Measurements from ENCODE around the gene RSF1.

Gene RSF1

DNA sequence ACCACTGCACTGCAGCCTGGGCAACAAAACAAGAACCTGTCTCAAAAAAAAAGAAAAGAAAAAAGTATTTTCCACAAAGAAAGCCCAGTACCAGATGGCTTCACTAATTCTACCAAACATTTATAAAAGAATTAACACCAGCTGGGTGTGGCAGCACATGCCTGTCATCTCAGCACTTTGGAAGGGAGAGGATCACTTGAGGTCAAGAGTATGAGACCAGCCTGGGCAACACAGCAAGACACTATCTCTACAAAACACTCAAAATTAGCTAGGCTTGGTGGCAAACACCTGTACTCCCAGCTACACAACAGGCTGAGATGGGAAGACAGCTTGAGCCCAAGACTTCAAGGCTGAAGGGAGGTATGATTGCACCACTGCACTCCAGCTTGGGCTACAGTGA lies 20.1 kb downstream of the RSF1 start:
- no peak overlapping the region for H3K14ac ChIP-seq (ENCODE audit: low read length)
- H2BK5ac ChIP-seq (ENCODE audit: low read depth, low read length, poor library complexity): no peak overlapping the region
- no peak overlapping the region for H4K91ac ChIP-seq (ENCODE audit: low read depth, low read length)
- H3K4me3 ChIP-seq (ENCODE audit: low read depth, low read length): no peak overlapping the region
- no peaks in the 10 kb centered on the region for H3K36me3 ChIP-seq (ENCODE audit: control insufficient read depth in 1 of 2, insufficient read depth in 2 of 2, low read length in 2 of 2)
- H3K9me3 ChIP-seq (ENCODE audit: insufficient read depth, low read depth, low read length): no peaks in the 10 kb centered on the region
- H3K9ac ChIP-seq (ENCODE audit: low read length): no peak overlapping the region
- no peak overlapping the region for H4K12ac ChIP-seq (ENCODE audit: low read depth, low read length)
- H3K18ac ChIP-seq (ENCODE audit: low read length): no peak overlapping the region
- H3K79me1 ChIP-seq (ENCODE audit: low read length): no peaks in the 10 kb centered on the region
- H2BK120ac ChIP-seq (ENCODE audit: insufficient read depth, low read length, poor library complexity): no peak overlapping the region
- no peaks in the 10 kb centered on the region for H3K27me3 ChIP-seq (ENCODE audit: insufficient read depth, low read length)
- no peak overlapping the region for H4K8ac ChIP-seq (ENCODE audit: low read depth, low read length)
- no peak overlapping the region for H2AK5ac ChIP-seq (ENCODE audit: low read length)
- no peaks in the 10 kb centered on the region for H3K4me1 ChIP-seq (ENCODE audit: control insufficient read depth in 1 of 2, insufficient read depth in 2 of 2, low read length in 2 of 2)
- no peak overlapping the region for H3K4me2 ChIP-seq (ENCODE audit: low read length)
- no peak overlapping the region for H3K27ac ChIP-seq (ENCODE audit: low read depth, low read length)
- no peak for DNase-seq
- H2BK12ac ChIP-seq (ENCODE audit: low read length): no peak overlapping the region
- no peak overlapping the region for H3K23ac ChIP-seq (ENCODE audit: low read length)
- no peak overlapping the region for H2AFZ ChIP-seq (ENCODE audit: insufficient read depth, low read length, poor library complexity)
- H3K79me2 ChIP-seq (ENCODE audit: control insufficient read depth, insufficient read depth, low read length, poor library complexity): peaks cover 4% of the 10 kb centered on the region
- H3K4ac ChIP-seq (ENCODE audit: low read depth, low read length): no peak overlapping the region

- Histone ChIP-seq H4K91ac (ENCODE audit: low read depth, low read length) (no peak overlapping the region), H3K27me3 (ENCODE audit: insufficient read depth, low read length) (no peaks in the 10 kb centered on the region), H4K12ac (ENCODE audit: low read depth, low read length) (no peak overlapping the region), H3K79me2 (ENCODE audit: control insufficient read depth, insufficient read depth, low read length, poor library complexity) (peaks cover 4% of the 10 kb centered on the region), H3K23ac (ENCODE audit: low read length) (no peak overlapping the region), H3K4me3 (ENCODE audit: low read depth, low read length) (no peak overlapping the region), H3K27ac (ENCODE audit: low read depth, low read length) (no peak overlapping the region), H3K79me1 (ENCODE audit: low read length) (no peaks in the 10 kb centered on the region), H2AK5ac (ENCODE audit: low read length) (no peak overlapping the region), H2BK120ac (ENCODE audit: insufficient read depth, low read length, poor library complexity) (no peak overlapping the region), H2BK5ac (ENCODE audit: low read depth, low read length, poor library complexity) (no peak overlapping the region), H3K9ac (ENCODE audit: low read length) (no peak overlapping the region), H4K8ac (ENCODE audit: low read depth, low read length) (no peak overlapping the region), H3K4me1 (ENCODE audit: control insufficient read depth in 1 of 2, insufficient read depth in 2 of 2, low read length in 2 of 2) (no peaks in the 10 kb centered on the region), H3K18ac (ENCODE audit: low read length) (no peak overlapping the region), H3K4me2 (ENCODE audit: low read length) (no peak overlapping the region), H3K14ac (ENCODE audit: low read length) (no peak overlapping the region), H3K9me3 (ENCODE audit: insufficient read depth, low read depth, low read length) (no peaks in the 10 kb centered on the region), H3K4ac (ENCODE audit: low read depth, low read length) (peak overlapping the region; percentile 62), H3K36me3 (ENCODE audit: control insufficient read depth in 1 of 2, insufficient read depth in 2 of 2, low read length in 2 of 2) (no peaks in the 10 kb centered on the region), H2BK12ac (ENCODE audit: low read length) (no peak overlapping the region), H2AFZ (ENCODE audit: insufficient read depth, low read length, poor library complexity) (no peak overlapping the region)
- no peak for DNase-seq
- no CpG with 5 or more reads among the region's 3 CpGs for WGBS (ENCODE audit: extremely low coverage, insufficient coverage, insufficient read length)
These were observed 21.2 kb downstream of the RSF1 start for GRCh38 chr11:77799338-77799737.

DNA sequence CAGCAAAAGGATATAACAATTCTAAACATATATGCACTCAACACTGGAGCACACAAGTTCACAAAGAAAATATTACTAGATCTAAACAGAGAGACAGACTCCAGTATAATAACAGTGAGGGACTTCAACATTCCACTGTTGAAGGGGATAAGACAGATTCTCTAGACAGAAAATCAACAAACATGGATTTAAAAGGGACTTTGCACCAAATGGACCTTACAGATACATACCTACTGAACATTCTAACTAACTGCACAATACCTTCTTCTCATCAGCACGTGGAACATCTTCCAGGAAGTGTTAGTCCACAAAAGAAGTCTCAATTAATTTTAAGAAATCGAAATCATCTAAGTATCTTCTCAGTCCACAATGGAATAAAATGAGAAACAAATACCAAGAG lies 26.6 kb downstream of the RSF1 start:
- H3K4ac ChIP-seq (ENCODE audit: low read depth, low read length): no peak overlapping the region
- H3K4me3 ChIP-seq (ENCODE audit: low read depth, low read length): no peak overlapping the region
- H3K4me1 ChIP-seq (ENCODE audit: control insufficient read depth in 1 of 2, insufficient read depth in 2 of 2, low read length in 2 of 2): no peaks in the 10 kb centered on the region
- no peak overlapping the region for H3K4me2 ChIP-seq (ENCODE audit: low read length)
- no peaks in the 10 kb centered on the region for H3K9me3 ChIP-seq (ENCODE audit: insufficient read depth, low read depth, low read length)
- no peak overlapping the region for H4K8ac ChIP-seq (ENCODE audit: low read depth, low read length)
- no peak overlapping the region for H3K9ac ChIP-seq (ENCODE audit: low read length)
- no peak overlapping the region for H2BK5ac ChIP-seq (ENCODE audit: low read depth, low read length, poor library complexity)
- peaks cover 4 to 6% of the 10 kb centered on the region in 2 experiments for H3K36me3 ChIP-seq (ENCODE audit: control insufficient read depth in 1 of 2, insufficient read depth in 2 of 2, low read length in 2 of 2)
- no peak overlapping the region for H4K12ac ChIP-seq (ENCODE audit: low read depth, low read length)
- no peak overlapping the region for H2BK12ac ChIP-seq (ENCODE audit: low read length)
- H4K91ac ChIP-seq (ENCODE audit: low read depth, low read length): no peak overlapping the region
- no peaks in the 10 kb centered on the region for H3K79me1 ChIP-seq (ENCODE audit: low read length)
- no peak overlapping the region for H3K18ac ChIP-seq (ENCODE audit: low read length)
- no CpG with 5 or more reads among the region's 2 CpGs for WGBS (ENCODE audit: extremely low coverage, insufficient coverage, insufficient read length)
- no peaks in the 10 kb centered on the region for H3K27me3 ChIP-seq (ENCODE audit: insufficient read depth, low read length)
- no peak for DNase-seq
- peaks cover 7% of the 10 kb centered on the region for H3K79me2 ChIP-seq (ENCODE audit: control insufficient read depth, insufficient read depth, low read length, poor library complexity)
- no peak overlapping the region for H3K23ac ChIP-seq (ENCODE audit: low read length)
- no peak overlapping the region for H3K14ac ChIP-seq (ENCODE audit: low read length)
- no peak overlapping the region for H2BK120ac ChIP-seq (ENCODE audit: insufficient read depth, low read length, poor library complexity)
- no peak overlapping the region for H2AK5ac ChIP-seq (ENCODE audit: low read length)
- no peak overlapping the region for H2AFZ ChIP-seq (ENCODE audit: insufficient read depth, low read length, poor library complexity)
- no peak overlapping the region for H3K27ac ChIP-seq (ENCODE audit: low read depth, low read length)

GRCh38 chr11:77791301-77791700 lies 29.2 kb downstream of the RSF1 start:
- no peaks in the 10 kb centered on the region for H3K9me3 ChIP-seq (ENCODE audit: insufficient read depth, low read depth, low read length)
- H3K18ac ChIP-seq (ENCODE audit: low read length): no peak overlapping the region
- no peak overlapping the region for H4K12ac ChIP-seq (ENCODE audit: low read depth, low read length)
- no peaks in the 10 kb centered on the region for H3K79me1 ChIP-seq (ENCODE audit: low read length)
- no peak overlapping the region for H2BK12ac ChIP-seq (ENCODE audit: low read length)
- no peak overlapping the region for H3K4me3 ChIP-seq (ENCODE audit: low read depth, low read length)
- peaks cover 0 to 2% of the 10 kb centered on the region in 2 experiments for H3K4me1 ChIP-seq (ENCODE audit: control insufficient read depth in 1 of 2, insufficient read depth in 2 of 2, low read length in 2 of 2)
- H4K91ac ChIP-seq (ENCODE audit: low read depth, low read length): no peak overlapping the region
- H3K4me2 ChIP-seq (ENCODE audit: low read length): no peak overlapping the region
- no peak overlapping the region for H4K8ac ChIP-seq (ENCODE audit: low read depth, low read length)
- peaks cover 6% of the 10 kb centered on the region for H3K79me2 ChIP-seq (ENCODE audit: control insufficient read depth, insufficient read depth, low read length, poor library complexity)
- H2AFZ ChIP-seq (ENCODE audit: insufficient read depth, low read length, poor library complexity): no peak overlapping the region
- H2BK5ac ChIP-seq (ENCODE audit: low read depth, low read length, poor library complexity): no peak overlapping the region
- no peak overlapping the region for H3K27ac ChIP-seq (ENCODE audit: low read depth, low read length)
- H3K14ac ChIP-seq (ENCODE audit: low read length): no peak overlapping the region
- no CpG with 5 or more reads among the region's 4 CpGs for WGBS (ENCODE audit: extremely low coverage, insufficient coverage, insufficient read length)
- H2BK120ac ChIP-seq (ENCODE audit: insufficient read depth, low read length, poor library complexity): no peak overlapping the region
- H3K4ac ChIP-seq (ENCODE audit: low read depth, low read length): peak overlapping the region; percentile 20
- H3K36me3 ChIP-seq (ENCODE audit: control insufficient read depth in 1 of 2, insufficient read depth in 2 of 2, low read length in 2 of 2): peaks cover 4 to 6% of the 10 kb centered on the region in 2 experiments
- no peak overlapping the region for H3K23ac ChIP-seq (ENCODE audit: low read length)
- no peak overlapping the region for H2AK5ac ChIP-seq (ENCODE audit: low read length)
- no peak for DNase-seq
- H3K27me3 ChIP-seq (ENCODE audit: insufficient read depth, low read length): no peaks in the 10 kb centered on the region
- no peak overlapping the region for H3K9ac ChIP-seq (ENCODE audit: low read length)
